ENCODE data around the gene JCHAIN. TPM values are rescaled to one million over a fixed set of nuclear protein-coding genes. Genes with fewer than 3 reads are reported as not detected.

JCHAIN gene
- total and polyA plus RNA-seq, 7 experiments from 2014 or later: 0.81 to 223 (median 36.9) TPM; not detected in 3

DNA sequence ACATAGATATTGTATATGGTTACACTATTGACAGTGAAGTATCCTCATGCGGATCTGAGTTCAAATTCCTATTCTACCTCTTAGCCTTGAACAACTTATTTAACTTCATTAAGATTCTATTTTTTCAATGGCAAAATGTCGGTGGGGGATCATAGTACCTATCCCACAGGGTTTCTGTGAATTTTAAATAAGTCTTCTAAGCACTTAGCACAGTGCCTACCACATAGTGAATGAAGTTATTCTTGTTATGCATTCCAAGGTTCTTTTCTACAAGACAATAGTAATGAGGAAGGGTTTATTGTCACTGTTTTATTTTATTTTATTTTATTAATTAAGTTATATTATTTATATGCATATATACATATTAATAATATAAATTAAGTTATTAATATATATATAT is 46.5 kb downstream of the JCHAIN start:
- POLR2A ChIA-PET: no interaction called here
- intact Hi-C loops (cut with micrococcal nuclease): loop anchor here in 1 of 2 donors (10.0 kb wide), 2 partner anchors 115 to 385 kb away; no protein-coding TSS in a partner anchor
- Histone ChIP-seq H3K27me3 (ENCODE audit: control insufficient read depth in 2 of 2, insufficient read depth in 2 of 2, low read length in 2 of 2) (no peaks in the 10 kb centered on the region), H3K4me3 (ENCODE audit: low read length) (no peak overlapping the region), H3K4me1 (ENCODE audit: control insufficient read depth in 2 of 2, insufficient read depth in 2 of 2, low read length in 2 of 2) (no peaks in the 10 kb centered on the region), H3K27ac (ENCODE audit: low read depth, low read length) (no peak overlapping the region), H3K36me3 (ENCODE audit: control insufficient read depth in 2 of 3, insufficient read depth in 3 of 3, low read length in 3 of 3) (no peaks in the 10 kb centered on the region), H3K9me3 (ENCODE audit: control insufficient read depth in 2 of 3, low read length in 3 of 3) (no peaks in the 10 kb centered on the region)
- H3K4me1 Mint-ChIP-seq: peaks cover 0 to 4% (median 0%) of the 10 kb centered on the region in 7 donors
- no peaks in the 10 kb centered on the region for H3K36me3 Mint-ChIP-seq
- no peak overlapping the region for H3K27ac Mint-ChIP-seq
- H3K4me3 Mint-ChIP-seq: no peak overlapping the region
- CTCF ChIA-PET: no interaction called here
- H3K27me3 Mint-ChIP-seq: peaks cover 0 to 5% (median 0%) of the 10 kb centered on the region in 5 donors
- ATAC-seq (no peak), DNase-seq (peak in 1 of 9 donors; percentile 49)
- H3K9me3 Mint-ChIP-seq: peaks cover 0 to 2% (median 0%) of the 10 kb centered on the region in 11 donors

DNA sequence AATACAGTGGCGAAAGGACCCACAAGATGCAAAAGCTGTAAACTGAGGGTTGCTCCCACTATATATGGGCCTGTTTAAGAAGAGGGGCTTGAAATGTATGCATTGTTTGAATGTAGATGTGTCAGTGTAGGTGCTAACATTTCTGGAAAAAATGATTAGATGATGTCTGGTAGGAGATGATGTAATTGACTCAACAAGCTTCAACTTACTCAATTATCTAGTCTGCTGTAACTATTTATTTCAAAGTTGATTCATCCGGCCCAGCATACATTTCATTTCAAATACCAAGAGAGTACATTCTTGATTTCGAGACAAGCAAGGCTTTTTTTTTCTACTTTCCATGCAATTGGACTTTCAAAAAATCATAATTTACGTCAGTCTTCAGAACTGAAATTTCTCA is 47.0 kb downstream of the JCHAIN start:
- H3K4me1 ChIP-seq (ENCODE audit: control insufficient read depth in 2 of 2, insufficient read depth in 2 of 2, low read length in 2 of 2): no peaks in the 10 kb centered on the region
- ATAC-seq (no peak), DNase-seq (peak in 4 of 9 donors; percentile 20 to 58 (median 42))
- ChIA-PET POLR2A (no interaction called here), CTCF (no interaction called here)
- no peaks in the 10 kb centered on the region for H3K27me3 ChIP-seq (ENCODE audit: control insufficient read depth in 2 of 2, insufficient read depth in 2 of 2, low read length in 2 of 2)
- intact Hi-C loops (cut with micrococcal nuclease): no loop called here
- Mint-ChIP-seq H3K27me3 (peaks cover 0 to 6% (median 0%) of the 10 kb centered on the region in 5 donors), H3K36me3 (no peaks in the 10 kb centered on the region), H3K9me3 (peaks cover 0 to 2% (median 0%) of the 10 kb centered on the region in 11 donors), H3K27ac (no peak overlapping the region), H3K4me1 (peaks cover 0 to 4% (median 0%) of the 10 kb centered on the region in 7 donors), H3K4me3 (no peak overlapping the region)
- H3K36me3 ChIP-seq (ENCODE audit: control insufficient read depth in 2 of 3, insufficient read depth in 3 of 3, low read length in 3 of 3): no peaks in the 10 kb centered on the region
- no peaks in the 10 kb centered on the region for H3K9me3 ChIP-seq (ENCODE audit: control insufficient read depth in 2 of 3, low read length in 3 of 3)
- no peak overlapping the region for H3K27ac ChIP-seq (ENCODE audit: low read depth, low read length)
- H3K4me3 ChIP-seq (ENCODE audit: low read length): no peak overlapping the region

- Mint-ChIP-seq H3K27me3 (peaks cover 5 to 36% (median 22%) of the 10 kb centered on the region in 5 donors), H3K36me3 (no peaks in the 10 kb centered on the region), H3K27ac (no peak overlapping the region), H3K4me1 (peaks cover 3 to 16% (median 5%) of the 10 kb centered on the region in 7 donors), H3K4me3 (no peak overlapping the region), H3K9me3 (no peaks in the 10 kb centered on the region)
- intact Hi-C loops (cut with micrococcal nuclease): no loop called here
- POLR2A ChIA-PET: no interaction called here
- CTCF ChIA-PET: interaction anchor here (0.6 kb wide), 1 partner anchor 90 kb away, joined by 3 read pairs; no protein-coding TSS in a partner anchor
- Histone ChIP-seq H3K27me3 (ENCODE audit: control insufficient read depth in 2 of 2, insufficient read depth in 2 of 2, low read length in 2 of 2) (no peaks in the 10 kb centered on the region), H3K36me3 (ENCODE audit: control insufficient read depth in 2 of 3, insufficient read depth in 3 of 3, low read length in 3 of 3) (no peaks in the 10 kb centered on the region), H3K27ac (ENCODE audit: low read depth, low read length) (no peak overlapping the region), H3K4me3 (ENCODE audit: low read length) (no peak overlapping the region), H3K4me1 (ENCODE audit: control insufficient read depth in 2 of 2, insufficient read depth in 2 of 2, low read length in 2 of 2) (no peaks in the 10 kb centered on the region), H3K9me3 (ENCODE audit: control insufficient read depth in 2 of 3, low read length in 3 of 3) (no peaks in the 10 kb centered on the region)
- ATAC-seq: peak; percentile 26
- no peak for DNase-seq
These were observed 52.1 kb downstream of the JCHAIN start for GRCh38 chr4:70614184-70614555.

GRCh38 chr4:70613306-70614183 is 52.8 kb downstream of the JCHAIN start:
- Mint-ChIP-seq H3K4me1 (peaks cover 3 to 16% (median 5%) of the 10 kb centered on the region in 7 donors), H3K27me3 (peaks cover 11 to 37% (median 22%) of the 10 kb centered on the region in 5 donors), H3K36me3 (no peaks in the 10 kb centered on the region), H3K27ac (no peak overlapping the region), H3K4me3 (peak overlapping the region in 6 of 10 donors; percentile 5 to 45 (median 6)), H3K9me3 (no peaks in the 10 kb centered on the region)
- ChIA-PET CTCF (interaction anchor here (0.6 to 0.8 kb wide), 2 partner anchors 9 to 218 kb away, joined by 3 read pairs; no protein-coding TSS in a partner anchor), POLR2A (no interaction called here)
- no peaks in the 10 kb centered on the region for H3K27me3 ChIP-seq (ENCODE audit: control insufficient read depth in 2 of 2, insufficient read depth in 2 of 2, low read length in 2 of 2)
- DNase-seq (no peak), ATAC-seq (no peak)
- H3K36me3 ChIP-seq (ENCODE audit: control insufficient read depth in 2 of 3, insufficient read depth in 3 of 3, low read length in 3 of 3): no peaks in the 10 kb centered on the region
- intact Hi-C loops (cut with micrococcal nuclease): no loop called here
- H3K9me3 ChIP-seq (ENCODE audit: control insufficient read depth in 2 of 3, low read length in 3 of 3): no peaks in the 10 kb centered on the region
- no peaks in the 10 kb centered on the region for H3K4me1 ChIP-seq (ENCODE audit: control insufficient read depth in 2 of 2, insufficient read depth in 2 of 2, low read length in 2 of 2)
- no peak overlapping the region for H3K4me3 ChIP-seq (ENCODE audit: low read length)
- H3K27ac ChIP-seq (ENCODE audit: low read depth, low read length): no peak overlapping the region

DNA sequence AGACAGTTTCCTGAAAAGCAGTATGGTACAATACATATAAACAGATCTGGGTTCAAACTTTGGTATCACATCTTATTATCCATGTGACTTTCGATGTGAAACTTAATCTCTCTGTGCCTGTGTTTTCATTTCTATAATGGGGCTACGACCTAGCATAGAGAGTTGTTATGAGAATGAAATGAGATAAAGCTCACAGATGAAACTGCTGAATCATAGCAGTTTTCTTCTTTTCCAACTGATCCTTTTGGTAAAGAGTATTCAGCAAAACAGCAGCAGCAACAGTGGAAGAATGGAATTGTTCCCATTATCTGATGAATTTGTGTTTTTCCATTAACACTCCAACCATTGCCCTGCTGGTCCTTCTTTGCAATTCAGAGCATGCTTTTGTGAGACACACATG is 58.0 kb downstream of the JCHAIN start:
- CTCF ChIA-PET: no interaction called here

GRCh38 chr4:70607334-70607853 is 58.9 kb downstream of the JCHAIN start:
- no peak overlapping the region for H3K4me3 Mint-ChIP-seq
- Histone ChIP-seq H3K27me3 (ENCODE audit: control insufficient read depth in 2 of 2, insufficient read depth in 2 of 2, low read length in 2 of 2) (no peaks in the 10 kb centered on the region), H3K4me1 (ENCODE audit: control insufficient read depth in 2 of 2, insufficient read depth in 2 of 2, low read length in 2 of 2) (no peaks in the 10 kb centered on the region), H3K36me3 (ENCODE audit: control insufficient read depth in 2 of 3, insufficient read depth in 3 of 3, low read length in 3 of 3) (no peaks in the 10 kb centered on the region), H3K9me3 (ENCODE audit: control insufficient read depth in 2 of 3, low read length in 3 of 3) (no peaks in the 10 kb centered on the region), H3K4me3 (ENCODE audit: low read length) (no peak overlapping the region), H3K27ac (ENCODE audit: low read depth, low read length) (no peak overlapping the region)
- CTCF ChIA-PET: interaction anchor here (1.1 kb wide), 1 partner anchor 9 kb away, joined by 3 read pairs; no protein-coding TSS in a partner anchor
- no peaks in the 10 kb centered on the region for H3K9me3 Mint-ChIP-seq
- DNase-seq (no peak), ATAC-seq (no peak)
- intact Hi-C loops (cut with micrococcal nuclease): no loop called here
- no peaks in the 10 kb centered on the region for H3K4me1 Mint-ChIP-seq
- H3K27me3 Mint-ChIP-seq: peaks cover 15 to 35% (median 22%) of the 10 kb centered on the region in 5 donors
- POLR2A ChIA-PET: no interaction called here
- no peaks in the 10 kb centered on the region for H3K36me3 Mint-ChIP-seq
- H3K27ac Mint-ChIP-seq: no peak overlapping the region

More for the DNA sequence above, 58.0 kb downstream of the JCHAIN start:
- Mint-ChIP-seq H3K9me3 (no peaks in the 10 kb centered on the region), H3K4me3 (no peak overlapping the region), H3K27ac (no peak overlapping the region), H3K27me3 (peaks cover 15 to 44% (median 25%) of the 10 kb centered on the region in 5 donors), H3K36me3 (no peaks in the 10 kb centered on the region), H3K4me1 (peaks cover 0 to 8% (median 2%) of the 10 kb centered on the region in 7 donors)
- H3K4me3 ChIP-seq (ENCODE audit: low read length): no peak overlapping the region
- DNase-seq (no peak), ATAC-seq (no peak)
- no peaks in the 10 kb centered on the region for H3K9me3 ChIP-seq (ENCODE audit: control insufficient read depth in 2 of 3, low read length in 3 of 3)
- H3K27me3 ChIP-seq (ENCODE audit: control insufficient read depth in 2 of 2, insufficient read depth in 2 of 2, low read length in 2 of 2): no peaks in the 10 kb centered on the region
- H3K27ac ChIP-seq (ENCODE audit: low read depth, low read length): no peak overlapping the region
- no peaks in the 10 kb centered on the region for H3K4me1 ChIP-seq (ENCODE audit: control insufficient read depth in 2 of 2, insufficient read depth in 2 of 2, low read length in 2 of 2)
- intact Hi-C loops (cut with micrococcal nuclease): no loop called here
- POLR2A ChIA-PET: no interaction called here
- no peaks in the 10 kb centered on the region for H3K36me3 ChIP-seq (ENCODE audit: control insufficient read depth in 2 of 3, insufficient read depth in 3 of 3, low read length in 3 of 3)
